Measurements from ENCODE around the gene C19orf81.

The C19orf81 gene

DNA sequence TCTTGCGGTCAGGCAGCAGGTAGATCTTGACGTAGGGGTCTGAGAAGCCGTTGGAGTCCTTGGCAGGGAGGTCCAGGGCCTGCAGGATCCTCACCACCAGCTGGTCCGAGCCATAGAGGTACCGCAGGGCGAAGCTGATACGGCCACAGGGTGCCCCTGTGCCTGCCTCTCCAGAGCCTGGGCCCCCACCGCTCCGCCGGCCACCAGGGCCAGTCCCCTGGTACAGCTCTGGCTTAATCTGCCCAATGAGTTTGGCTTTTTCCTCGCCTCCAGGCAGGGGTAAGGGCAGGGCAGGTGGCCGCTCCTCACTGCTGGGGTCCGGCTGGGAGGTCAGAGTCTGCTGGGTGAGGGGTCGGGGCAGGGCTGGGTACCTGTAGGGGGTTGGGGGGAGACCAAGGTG, 19.4 kb upstream of the C19orf81 start:
- no peak for DNase-seq

GRCh38 chr19:50632151-50632835, 17.0 kb upstream of the C19orf81 start:
- no peak for DNase-seq

DNA sequence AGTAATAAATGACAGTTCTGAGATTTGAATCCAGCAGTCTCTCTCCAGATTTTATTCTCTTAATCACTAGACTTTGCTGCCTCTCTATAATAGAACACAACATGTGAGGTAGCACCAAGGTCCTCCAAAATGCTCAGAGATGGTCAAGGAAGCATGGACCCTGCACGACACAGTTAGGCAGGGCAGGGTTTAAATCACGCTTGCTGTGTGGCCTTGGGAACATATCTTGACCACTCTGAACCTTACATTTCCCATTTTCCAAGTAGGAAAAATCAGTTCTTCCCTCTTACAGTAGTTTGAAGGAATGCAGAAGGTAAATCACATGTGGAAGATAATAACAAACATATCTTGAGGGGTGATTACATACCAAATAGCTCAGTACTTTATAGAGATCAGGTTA, 15.9 kb upstream of the C19orf81 start:
- DNase-seq: no peak

GRCh38 chr19:50633973-50634372, 15.3 kb upstream of the C19orf81 start:
- DNase-seq: no peak

- DNase-seq: no peak
These were observed 12.7 kb upstream of the C19orf81 start for GRCh38 chr19:50636317-50637085.

DNA sequence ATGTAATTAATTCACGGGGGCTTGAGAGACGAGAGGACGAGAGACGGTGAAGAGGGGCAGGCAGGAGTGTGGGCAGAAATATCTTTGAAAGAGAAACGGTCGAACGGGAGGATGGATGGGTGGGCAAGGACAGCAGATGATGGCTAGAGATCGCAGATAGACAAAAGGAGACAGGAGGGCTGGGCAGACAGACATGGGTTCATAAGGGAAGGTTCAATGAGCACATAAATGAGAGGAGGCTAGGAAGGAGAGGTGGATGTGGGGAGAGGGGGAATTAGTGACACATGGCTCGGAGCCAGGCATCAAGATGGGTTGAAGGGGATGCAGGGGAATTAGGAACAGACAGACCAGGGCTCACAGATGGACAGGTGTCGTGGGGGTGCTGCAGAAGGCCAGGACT, 10.6 kb upstream of the C19orf81 start:
- no peak for DNase-seq

- DNase-seq: no peak
These were observed 9.8 kb upstream of the C19orf81 start, which contains the start of gene SYT3 for GRCh38 chr19:50639121-50640112. SYT3 (minus strand) TSS chr19:50639881; CDS start chr19:50637411, 2,470 bp downstream.

- no peak for DNase-seq
These were observed 8.9 kb upstream of the C19orf81 start for GRCh38 chr19:50640368-50640767.

- no peak for DNase-seq
These were observed 4.8 kb upstream of the C19orf81 start for GRCh38 chr19:50644315-50644915.

GRCh38 chr19:50645107-50645506, 4.1 kb upstream of the C19orf81 start:
- no peak for DNase-seq

- peak; percentile 15 for DNase-seq
These were observed 3.0 kb upstream of the C19orf81 start for GRCh38 chr19:50646074-50646807.

DNA sequence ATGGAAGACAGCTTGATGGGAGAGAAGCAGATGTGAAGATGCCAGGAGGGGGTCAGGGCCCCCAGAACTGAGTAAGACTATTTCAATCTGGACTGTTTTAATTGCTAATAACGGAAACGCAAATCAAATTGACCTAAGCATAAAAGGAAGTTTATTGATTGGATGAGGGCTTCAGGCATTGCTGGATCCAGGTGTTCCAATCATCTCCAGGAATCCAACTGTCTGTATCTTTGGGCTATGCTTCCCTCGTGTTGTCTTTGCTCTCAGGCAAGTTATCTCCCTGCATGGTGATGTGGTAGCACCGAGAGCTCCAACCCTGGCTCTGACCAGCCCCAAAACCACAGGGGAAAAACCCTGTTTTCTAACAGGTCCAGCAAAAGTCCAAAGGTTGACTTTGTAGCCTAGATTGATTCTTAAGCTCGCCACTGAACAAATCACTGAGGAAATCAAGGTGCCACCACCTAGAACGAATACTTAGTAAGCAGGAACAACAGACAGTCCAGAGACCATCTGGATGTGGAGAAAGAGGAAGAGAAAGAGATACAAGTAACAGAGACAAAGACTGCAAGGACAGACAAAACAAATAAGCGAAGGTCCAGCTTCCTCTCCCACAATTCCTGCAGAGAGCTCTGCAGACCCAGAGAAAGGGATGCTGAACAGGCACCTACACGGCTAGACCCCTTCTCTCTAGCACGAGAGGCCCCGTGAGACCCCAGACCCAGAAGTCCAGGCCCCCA, 1.2 kb upstream of the C19orf81 start:
- DNase-seq: no peak

- DNase-seq: no peak
These were observed 586 bp upstream of the C19orf81 start for GRCh38 chr19:50648659-50649058.

GRCh38 chr19:50651174-50651573, 1.9 kb downstream of the C19orf81 start:
- DNase-seq: no peak

- DNase-seq: no peak
These were observed 3.5 kb downstream of the C19orf81 start for GRCh38 chr19:50652722-50653121.

DNA sequence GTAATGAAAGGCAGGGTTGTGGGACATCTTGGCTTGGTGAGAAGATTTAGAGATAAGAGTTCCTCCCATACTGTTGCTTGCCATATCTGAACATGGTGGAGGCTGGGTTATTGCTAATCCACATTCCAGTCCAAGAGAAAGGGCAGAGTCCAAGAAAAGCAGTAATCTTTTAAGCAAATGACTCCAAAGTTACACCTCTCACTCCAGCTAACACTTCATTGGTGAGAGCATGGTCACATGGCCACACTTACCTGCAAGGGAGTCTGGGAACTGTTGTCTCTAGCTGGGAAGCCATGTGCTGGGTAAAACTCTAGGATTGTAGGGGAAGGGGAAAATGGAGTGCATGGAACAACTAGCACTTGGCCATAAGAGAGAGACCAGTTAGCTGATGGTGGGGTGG, 5.6 kb downstream of the C19orf81 start:
- no peak for DNase-seq

DNA sequence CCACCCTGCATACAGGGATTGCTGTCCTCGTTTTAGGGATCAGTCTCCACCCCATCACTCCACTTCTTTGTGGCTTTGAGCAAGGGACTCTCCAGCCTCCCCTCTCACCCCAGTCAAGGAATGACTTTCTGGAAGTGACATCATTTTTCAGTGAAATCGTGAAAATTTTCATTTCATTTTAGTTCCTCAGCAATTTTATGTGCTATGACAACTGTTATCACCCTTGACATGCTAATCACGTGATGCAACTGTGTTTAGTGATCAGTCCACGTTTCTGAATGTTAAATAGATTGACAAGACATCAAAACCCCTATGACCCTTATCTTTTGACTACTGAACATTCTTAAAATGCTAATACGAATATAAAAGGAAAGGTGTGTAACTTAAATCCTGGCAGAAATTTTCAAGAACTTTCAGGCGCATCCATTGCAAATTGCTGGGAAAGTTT, 8.0 kb downstream of the C19orf81 start:
- no peak for DNase-seq

- peak; percentile 38 for DNase-seq
These were observed 8.6 kb downstream of the C19orf81 start for GRCh38 chr19:50657712-50658440.

DNA sequence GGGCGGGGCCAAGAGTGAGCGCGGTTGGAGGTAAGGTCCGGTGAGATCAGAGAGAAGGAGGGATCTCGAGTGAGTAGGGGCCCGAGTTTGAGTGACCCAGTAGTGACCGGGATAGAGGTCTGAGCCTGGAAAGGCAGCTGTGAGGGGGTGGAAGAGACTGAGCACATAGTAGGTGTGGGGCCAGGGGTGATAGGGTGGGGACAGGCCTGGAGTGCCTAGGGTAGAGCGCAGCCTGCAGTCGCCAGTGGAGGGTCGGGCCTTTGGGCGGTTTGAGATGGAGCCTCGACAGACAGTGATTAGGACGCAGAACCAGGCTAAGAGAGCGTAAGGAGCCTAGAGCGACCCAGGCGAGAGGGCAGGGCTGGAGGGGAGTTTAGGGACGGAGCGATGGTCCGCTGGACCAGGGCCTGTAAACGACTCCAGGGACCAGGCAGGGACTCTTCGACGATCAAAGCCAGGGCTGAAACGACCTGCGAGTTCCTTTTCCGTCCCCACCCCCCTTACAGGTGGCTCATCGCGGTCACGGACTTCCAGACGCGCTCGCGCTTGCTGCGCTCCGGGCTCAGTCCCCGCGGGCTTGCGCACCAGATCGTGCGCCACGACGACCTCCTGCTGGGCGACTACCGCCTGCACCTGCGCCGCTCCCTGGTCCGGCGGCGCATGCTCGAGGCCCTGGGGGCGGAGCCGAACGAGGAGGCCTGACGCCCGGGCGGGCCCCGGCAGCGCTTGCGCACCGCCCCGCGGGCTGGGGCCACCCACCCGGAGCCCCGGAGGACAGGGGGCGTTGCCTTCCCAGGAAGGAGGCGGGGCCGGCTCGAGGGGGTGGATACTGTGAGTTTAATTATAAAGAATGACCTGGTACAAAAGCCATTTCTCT, 9.4 kb downstream of the C19orf81 start:
- DNase-seq: no peak

Measured in GOT3 (cell line).